ENCODE data around the gene USP14. TPM values are rescaled to one million over a fixed set of nuclear protein-coding genes. Genes with fewer than 3 reads are reported as not detected.

USP14 gene
- 59.1 to 68.1 TPM (median 65.4 TPM) in 5 replicates for total RNA-seq (2022; extraction: Qiagen RNA extraction; ENCODE audit: low read depth)

DNA sequence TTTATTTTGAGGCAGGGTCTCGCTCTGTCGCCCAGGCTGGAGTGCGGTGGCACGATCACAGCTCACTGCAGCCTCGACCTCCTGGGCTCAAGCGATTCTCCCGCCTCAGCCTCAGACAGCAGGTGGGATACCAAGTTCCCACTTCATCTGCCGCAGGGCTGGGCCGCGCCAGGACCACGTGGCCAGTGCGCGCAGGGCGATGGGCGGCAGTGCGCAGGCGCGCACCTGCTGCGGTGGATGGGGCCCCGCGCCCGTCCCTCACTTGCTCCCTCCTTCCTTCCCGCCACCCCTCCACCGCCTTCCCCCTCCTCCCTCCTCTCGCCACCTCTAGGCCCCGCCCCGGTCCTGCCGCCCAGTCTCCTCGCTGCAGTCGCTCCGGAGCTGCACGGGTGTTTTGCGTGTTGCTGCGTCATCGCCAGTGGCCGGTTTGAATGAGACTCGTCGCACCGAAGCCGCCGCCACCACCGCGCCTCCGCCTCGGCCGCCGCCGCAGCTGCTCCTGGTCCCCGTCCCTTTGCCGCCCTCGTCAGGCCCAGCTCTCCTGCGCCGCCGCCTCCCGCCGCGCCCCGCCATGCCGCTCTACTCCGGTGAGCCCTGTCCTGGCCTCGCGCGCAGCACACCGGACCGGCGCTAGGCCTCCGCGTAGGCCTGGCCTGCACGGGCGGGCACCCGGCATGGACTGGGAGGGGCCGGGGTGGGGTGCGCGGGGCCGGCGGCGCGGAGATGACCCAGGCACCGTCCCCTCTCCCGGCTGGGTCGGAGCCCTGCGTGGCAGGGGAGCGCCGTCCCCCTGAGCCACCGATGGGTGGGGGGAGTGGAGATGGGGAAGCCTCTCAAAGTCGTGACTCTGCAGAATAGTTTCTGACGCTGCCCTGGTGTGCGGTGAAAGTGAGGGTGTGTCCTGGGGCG, at the start of gene USP14:
USP14 (plus strand) TSS at position 430 of the 909 bp plus-strand sequence; CDS start at position 572, 142 bp downstream.

Other genes with a start within 250 kb of the USP14 start
- not detected in 5 replicates for gene TUBB8B, start 108.9 kb upstream of the USP14 start, total RNA-seq (2022; extraction: Qiagen RNA extraction; ENCODE audit: low read depth)
- gene THOC1, start 109.5 kb downstream of the USP14 start, total RNA-seq (2022; extraction: Qiagen RNA extraction; ENCODE audit: low read depth): 14.9 to 20.5 TPM (median 19.2 TPM) in 5 replicates